ENCODE results near the gene ABCA2. TPM values are rescaled to one million over a fixed set of nuclear protein-coding genes. Genes with fewer than 3 reads are reported as not detected.
A peak's percentile ranks its signal among the peaks of the same experiment; 100 is the strongest.

The ABCA2 gene
- total RNA-seq, 2 experiments from 2014 or later: 11.8 to 16.2 TPM

GRCh38 chr9:137002646-137003041, 25.4 kb downstream of the ABCA2 start:
- CTCF ChIA-PET: interaction anchor here (0.7 to 5.9 kb wide), 4 partner anchors 11 to 54 kb away, joined by 3 to 31 read pairs (median 4); no protein-coding TSS in a partner anchor
- no peak for ATAC-seq
- Mint-ChIP-seq H3K9me3 (no peaks in the 10 kb centered on the region), H3K4me3 (no peak overlapping the region), H3K36me3 (ENCODE audit: low read depth) (no peaks in the 10 kb centered on the region), H3K27me3 (peaks cover 4% of the 10 kb centered on the region), H3K4me1 (ENCODE audit: low read depth) (peaks cover 38% of the 10 kb centered on the region), H3K27ac (no peak overlapping the region)
- DNase-seq: no peak
- TF ChIP-seq, protein P1, sequence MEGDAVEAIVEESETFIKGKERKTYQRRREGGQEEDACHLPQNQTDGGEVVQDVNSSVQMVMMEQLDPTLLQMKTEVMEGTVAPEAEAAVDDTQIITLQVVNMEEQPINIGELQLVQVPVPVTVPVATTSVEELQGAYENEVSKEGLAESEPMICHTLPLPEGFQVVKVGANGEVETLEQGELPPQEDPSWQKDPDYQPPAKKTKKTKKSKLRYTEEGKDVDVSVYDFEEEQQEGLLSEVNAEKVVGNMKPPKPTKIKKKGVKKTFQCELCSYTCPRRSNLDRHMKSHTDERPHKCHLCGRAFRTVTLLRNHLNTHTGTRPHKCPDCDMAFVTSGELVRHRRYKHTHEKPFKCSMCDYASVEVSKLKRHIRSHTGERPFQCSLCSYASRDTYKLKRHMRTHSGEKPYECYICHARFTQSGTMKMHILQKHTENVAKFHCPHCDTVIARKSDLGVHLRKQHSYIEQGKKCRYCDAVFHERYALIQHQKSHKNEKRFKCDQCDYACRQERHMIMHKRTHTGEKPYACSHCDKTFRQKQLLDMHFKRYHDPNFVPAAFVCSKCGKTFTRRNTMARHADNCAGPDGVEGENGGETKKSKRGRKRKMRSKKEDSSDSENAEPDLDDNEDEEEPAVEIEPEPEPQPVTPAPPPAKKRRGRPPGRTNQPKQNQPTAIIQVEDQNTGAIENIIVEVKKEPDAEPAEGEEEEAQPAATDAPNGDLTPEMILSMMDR (IDR thresholded peaks at IDR 0.05): no peak
- POLR2A ChIA-PET: interaction anchor here (1.1 kb wide), 2 partner anchors 10 to 54 kb away, joined by 3 to 4 read pairs; partner anchors contain the start of gene PAXX
- intact Hi-C loops (cut with micrococcal nuclease): no loop called here

- TF ChIP-seq, protein P1 (IDR thresholded peaks at IDR 0.05): no peak
- no peak overlapping the region for H3K4me3 Mint-ChIP-seq
- H3K27ac Mint-ChIP-seq: no peak overlapping the region
- ATAC-seq: no peak
- H3K9me3 Mint-ChIP-seq: no peaks in the 10 kb centered on the region
- H3K27me3 Mint-ChIP-seq: peaks cover 5% of the 10 kb centered on the region
- CTCF ChIA-PET: interaction anchor here (0.7 to 5.9 kb wide), 4 partner anchors 11 to 54 kb away, joined by 3 to 31 read pairs (median 4); no protein-coding TSS in a partner anchor
- intact Hi-C loops (cut with micrococcal nuclease): no loop called here
- no peaks in the 10 kb centered on the region for H3K36me3 Mint-ChIP-seq (ENCODE audit: low read depth)
- DNase-seq: no peak
- POLR2A ChIA-PET: interaction anchor here (1.1 kb wide), 1 partner anchor 54 kb away, joined by 3 read pairs; no protein-coding TSS in a partner anchor
- H3K4me1 Mint-ChIP-seq (ENCODE audit: low read depth): peaks cover 43% of the 10 kb centered on the region
Measured at GRCh38 chr9:137001857-137002645, 26.0 kb downstream of the ABCA2 start.

GRCh38 chr9:137000177-137000930, 27.7 kb downstream of the ABCA2 start:
- Mint-ChIP-seq H3K4me3 (no peak overlapping the region), H3K36me3 (ENCODE audit: low read depth) (no peaks in the 10 kb centered on the region), H3K27me3 (peaks cover 5% of the 10 kb centered on the region), H3K27ac (peak overlapping the region; percentile 25), H3K9me3 (no peaks in the 10 kb centered on the region), H3K4me1 (ENCODE audit: low read depth) (peaks cover 37% of the 10 kb centered on the region)
- ChIA-PET CTCF (interaction anchor here (0.9 to 1.7 kb wide), 7 partner anchors 8 to 156 kb away, joined by 3 to 18 read pairs (median 5); partner anchors contain the start of genes ABCA2, NPDC1 and PAXX), POLR2A (interaction anchor here (0.6 to 1.7 kb wide), 8 partner anchors 8 to 274 kb away, joined by 3 to 6 read pairs (median 3); no protein-coding TSS in a partner anchor)
- DNase-seq (peak; percentile 84), ATAC-seq (peak; percentile 81)
- TF ChIP-seq, protein P1 (IDR thresholded peaks at IDR 0.05): no peak
- intact Hi-C loops (cut with micrococcal nuclease): no loop called here

DNA sequence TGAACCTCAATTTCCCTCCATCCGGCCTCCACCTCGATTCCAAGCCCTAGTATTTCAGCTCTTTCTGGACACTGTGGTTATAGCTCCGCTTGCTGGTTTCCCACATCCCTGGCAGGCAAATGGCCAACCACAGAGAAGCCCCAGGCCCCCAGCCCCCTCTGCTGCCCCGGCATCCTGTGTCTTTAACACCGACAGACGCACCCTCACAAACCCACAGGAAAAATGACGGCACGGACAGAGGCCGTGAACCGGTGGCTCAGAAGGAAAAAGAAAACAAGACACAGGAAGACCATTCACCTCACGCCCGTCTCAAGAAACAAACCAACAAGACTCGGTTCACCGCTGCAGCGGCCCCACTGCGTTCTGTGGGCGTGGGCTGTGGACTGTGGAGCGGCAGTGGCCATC, 30.2 kb downstream of the ABCA2 start:
- Mint-ChIP-seq H3K27me3 (peaks cover 5% of the 10 kb centered on the region), H3K27ac (peak overlapping the region; percentile 53), H3K4me3 (peak overlapping the region; percentile 31), H3K9me3 (no peaks in the 10 kb centered on the region), H3K4me1 (ENCODE audit: low read depth) (peaks cover 46% of the 10 kb centered on the region), H3K36me3 (ENCODE audit: low read depth) (peaks cover 6% of the 10 kb centered on the region)
- ChIA-PET CTCF (interaction anchor here (2.5 kb wide), 1 partner anchor 31 kb away, joined by 13 read pairs; the partner anchor contains the start of gene ABCA2), POLR2A (interaction anchor here (2.3 kb wide), 1 partner anchor 96 kb away, joined by 5 read pairs; no protein-coding TSS in a partner anchor)
- ATAC-seq (no peak), DNase-seq (peak; percentile 58)
- TF ChIP-seq, protein P1 (IDR thresholded peaks at IDR 0.05): no peak
- intact Hi-C loops (cut with micrococcal nuclease): no loop called here
